Stimulated activated CD4-positive, alpha-beta T cell treated with anti-CD3 and anti-CD28 coated beads, TNF-alpha, amount 100 ng/mL, for 1 hour (primary cell): ENCODE measurements around the gene MTF1.
A peak's percentile ranks its signal among the peaks of the same experiment; 100 is the strongest.
"Not testable (repeated sequence)": the region's sequence is repeated elsewhere in the genome, so short reads cannot be mapped to it uniquely, and the experiment has no call there.

Experiments used
- DNase-seq, 3 donors: peaks; one replicate each; pipeline ENCODE4 v3.0.0-alpha.2; 2020; ENCODE audit warnings: low read depth in 3 of 3, low spot score in 1 of 3

MTF1 gene

GRCh38 chr1:37859507-37860345 lies at the start of gene MTF1:
TSS of gene MTF1 (minus strand) at chr1:37859592. CDS start at chr1:37857658, 1,934 bp downstream.
- peak; percentile 90 to 92 (median 91) for DNase-seq

- DNase-seq: not testable (repeated sequence)
Measured at GRCh38 chr1:37908531-37908930, 49.1 kb upstream of the MTF1 start.

GRCh38 chr1:37907416-37908125 lies 48.2 kb upstream of the MTF1 start:
- DNase-seq: not testable (repeated sequence)

- DNase-seq: not testable (repeated sequence)
Measured at GRCh38 chr1:37906591-37906990, 47.2 kb upstream of the MTF1 start.

GRCh38 chr1:37905727-37906126 lies 46.3 kb upstream of the MTF1 start:
- no peak for DNase-seq

GRCh38 chr1:37903921-37904320 lies 44.5 kb upstream of the MTF1 start:
- not testable (repeated sequence) for DNase-seq

GRCh38 chr1:37902983-37903382 lies 43.6 kb upstream of the MTF1 start:
- DNase-seq: no peak

- no peak for DNase-seq
Measured at GRCh38 chr1:37901893-37902225, 42.5 kb upstream of the MTF1 start.

- DNase-seq: no peak
Measured at GRCh38 chr1:37901191-37901892, 42.0 kb upstream of the MTF1 start.

GRCh38 chr1:37897563-37897962 lies 38.2 kb upstream of the MTF1 start:
- not testable (repeated sequence) for DNase-seq

- no peak for DNase-seq
Measured at GRCh38 chr1:37893673-37894072, 34.3 kb upstream of the MTF1 start.

GRCh38 chr1:37892151-37893047 lies 33.0 kb upstream of the MTF1 start:
- no peak for DNase-seq

GRCh38 chr1:37890378-37891014 lies 31.1 kb upstream of the MTF1 start:
- DNase-seq: no peak

GRCh38 chr1:37888022-37888700 lies 28.8 kb upstream of the MTF1 start:
- DNase-seq: no peak

GRCh38 chr1:37884145-37884544 lies 24.8 kb upstream of the MTF1 start:
- DNase-seq: no peak

GRCh38 chr1:37883671-37884070 lies 24.3 kb upstream of the MTF1 start:
- DNase-seq: no peak

GRCh38 chr1:37879865-37880264 lies 20.5 kb upstream of the MTF1 start:
- DNase-seq: no peak

- no peak for DNase-seq
Measured at GRCh38 chr1:37878071-37878470, 18.7 kb upstream of the MTF1 start.

- no peak for DNase-seq
Measured at GRCh38 chr1:37875833-37876232, 16.4 kb upstream of the MTF1 start.

- no peak for DNase-seq
Measured at GRCh38 chr1:37872692-37873091, 13.3 kb upstream of the MTF1 start.
